Measurements from ENCODE around the gene COL4A5. TPM values are rescaled to one million over a fixed set of nuclear protein-coding genes. Genes with fewer than 3 reads are reported as not detected.

COL4A5 gene
- total RNA-seq, 1 experiment from 2014 or later, result 51.3 TPM

DNA sequence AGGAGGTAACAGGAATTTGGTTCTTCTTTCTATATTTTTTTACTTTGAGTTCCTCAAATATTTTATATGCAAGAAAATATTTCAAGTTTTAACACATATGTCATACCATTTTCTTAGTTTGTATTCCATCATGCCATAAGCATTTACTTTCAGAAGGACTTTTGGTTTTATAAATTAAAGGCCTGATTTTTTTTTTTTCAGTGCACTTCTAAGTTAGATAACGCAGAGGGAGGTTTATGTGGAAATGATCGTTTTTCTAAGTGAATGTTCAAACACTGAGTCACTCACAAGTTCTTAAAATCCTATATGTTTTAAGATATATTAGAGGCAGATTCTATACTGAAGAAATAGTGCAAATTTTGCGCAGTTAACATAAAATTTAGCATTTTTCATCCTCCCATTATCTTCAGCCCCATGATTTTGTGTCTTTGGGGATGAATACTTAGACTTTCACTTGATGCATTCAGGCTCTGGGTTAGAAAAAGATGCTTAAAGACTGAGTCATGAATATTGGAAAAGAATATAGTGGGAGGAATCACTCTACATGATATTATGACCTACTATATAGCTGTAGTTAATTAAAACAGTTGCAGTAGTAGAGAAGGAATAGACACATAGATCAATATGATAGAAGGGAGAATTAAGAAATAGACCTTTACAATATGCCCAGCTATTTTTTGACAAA lies 54.9 kb downstream of the COL4A5 start:
- peaks cover 2% of the 10 kb centered on the region for H4K20me1 ChIP-seq (ENCODE audit: control insufficient read depth, insufficient read depth, insufficient read length)
- no peak overlapping the region for H2BK15ac ChIP-seq (ENCODE audit: low read depth, low read length)
- H3K4me2 ChIP-seq (ENCODE audit: insufficient read depth, insufficient read length, low read length), result no peak overlapping the region
- TF ChIP-seq, protein P1, sequence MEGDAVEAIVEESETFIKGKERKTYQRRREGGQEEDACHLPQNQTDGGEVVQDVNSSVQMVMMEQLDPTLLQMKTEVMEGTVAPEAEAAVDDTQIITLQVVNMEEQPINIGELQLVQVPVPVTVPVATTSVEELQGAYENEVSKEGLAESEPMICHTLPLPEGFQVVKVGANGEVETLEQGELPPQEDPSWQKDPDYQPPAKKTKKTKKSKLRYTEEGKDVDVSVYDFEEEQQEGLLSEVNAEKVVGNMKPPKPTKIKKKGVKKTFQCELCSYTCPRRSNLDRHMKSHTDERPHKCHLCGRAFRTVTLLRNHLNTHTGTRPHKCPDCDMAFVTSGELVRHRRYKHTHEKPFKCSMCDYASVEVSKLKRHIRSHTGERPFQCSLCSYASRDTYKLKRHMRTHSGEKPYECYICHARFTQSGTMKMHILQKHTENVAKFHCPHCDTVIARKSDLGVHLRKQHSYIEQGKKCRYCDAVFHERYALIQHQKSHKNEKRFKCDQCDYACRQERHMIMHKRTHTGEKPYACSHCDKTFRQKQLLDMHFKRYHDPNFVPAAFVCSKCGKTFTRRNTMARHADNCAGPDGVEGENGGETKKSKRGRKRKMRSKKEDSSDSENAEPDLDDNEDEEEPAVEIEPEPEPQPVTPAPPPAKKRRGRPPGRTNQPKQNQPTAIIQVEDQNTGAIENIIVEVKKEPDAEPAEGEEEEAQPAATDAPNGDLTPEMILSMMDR (conservative IDR thresholded peaks at IDR 0.05), result no peak
- no peak overlapping the region for H3K27ac ChIP-seq (ENCODE audit: insufficient read length, low read depth, low read length)
- H4K91ac ChIP-seq (ENCODE audit: insufficient read length, low read depth, low read length), result no peak overlapping the region
- H3K14ac ChIP-seq (ENCODE audit: insufficient read depth, low read length), result no peak overlapping the region
- no peak overlapping the region for H2BK5ac ChIP-seq (ENCODE audit: insufficient read length, low read length)
- no peak overlapping the region for H3K56ac ChIP-seq (ENCODE audit: insufficient read length, low read depth, low read length)
- H3K23ac ChIP-seq (ENCODE audit: insufficient read length, low read depth, low read length), result no peak overlapping the region
- H3T11ph ChIP-seq (ENCODE audit: low read length), result no peak overlapping the region
- Mint-ChIP-seq H3K27ac (no peak overlapping the region), H3K4me1 (peaks cover 4 to 8% of the 10 kb centered on the region in 2 experiments), H3K36me3 (ENCODE audit: insufficient read depth in 1 of 3, low read depth in 3 of 3) (peaks cover 0 to 2% (median 0%) of the 10 kb centered on the region in 3 experiments; a peak in 1 of 7 replicates), H3K27me3 (ENCODE audit: low read depth) (no peaks in the 10 kb centered on the region), H3K4me3 (no peak overlapping the region), H3K9me3 (no peaks in the 10 kb centered on the region)
- H2AFZ ChIP-seq (ENCODE audit: low read length), result no peak overlapping the region
- no peaks in the 10 kb centered on the region for H3K79me2 ChIP-seq (ENCODE audit: insufficient read depth, low read length)
- no peak for DNase-seq
- H2BK12ac ChIP-seq (ENCODE audit: insufficient read length, low read depth, low read length), result no peak overlapping the region
- H3K4ac ChIP-seq (ENCODE audit: low read depth, low read length), result no peak overlapping the region
- H3K9ac ChIP-seq (ENCODE audit: extremely low read depth, insufficient read length, low read length), result no peak overlapping the region
- no peaks in the 10 kb centered on the region for H3K9me3 ChIP-seq (ENCODE audit: control insufficient read depth, low read depth, low read length)
- no peaks in the 10 kb centered on the region for H3K79me1 ChIP-seq (ENCODE audit: insufficient read depth, low read depth, low read length, poor library complexity, severe bottlenecking)
- H3K23me2 ChIP-seq (ENCODE audit: insufficient read length, low read depth, low read length, poor library complexity, severe bottlenecking), result no peaks in the 10 kb centered on the region
- H3K18ac ChIP-seq (ENCODE audit: insufficient read length, low read depth, low read length), result no peak overlapping the region
- H4K8ac ChIP-seq (replicated peaks; ENCODE audit: insufficient read length, low read depth, low read length), result no peak overlapping the region
- H2AK5ac ChIP-seq (ENCODE audit: insufficient read length, low read length), result no peak overlapping the region
- no peak overlapping the region for H2BK20ac ChIP-seq (ENCODE audit: low read depth, low read length, poor library complexity, severe bottlenecking)
- WGBS (ENCODE audit: extremely low coverage, insufficient read length, low lambda C conversion rate), result no CpG with 5 or more reads among the region's 3 CpGs
- H3K4me1 ChIP-seq (ENCODE audit: insufficient read depth, low read length), result no peaks in the 10 kb centered on the region
- H3K27me3 ChIP-seq (ENCODE audit: insufficient read depth, low read length), result no peaks in the 10 kb centered on the region
- no peak overlapping the region for H2BK120ac ChIP-seq (ENCODE audit: low read depth, low read length, poor library complexity, severe bottlenecking)
- no peak overlapping the region for H4K5ac ChIP-seq (ENCODE audit: insufficient read length, low read depth, low read length)

Measured in H9 (cell line).